ENCODE results near the gene CD1E.

CD1E gene

DNA sequence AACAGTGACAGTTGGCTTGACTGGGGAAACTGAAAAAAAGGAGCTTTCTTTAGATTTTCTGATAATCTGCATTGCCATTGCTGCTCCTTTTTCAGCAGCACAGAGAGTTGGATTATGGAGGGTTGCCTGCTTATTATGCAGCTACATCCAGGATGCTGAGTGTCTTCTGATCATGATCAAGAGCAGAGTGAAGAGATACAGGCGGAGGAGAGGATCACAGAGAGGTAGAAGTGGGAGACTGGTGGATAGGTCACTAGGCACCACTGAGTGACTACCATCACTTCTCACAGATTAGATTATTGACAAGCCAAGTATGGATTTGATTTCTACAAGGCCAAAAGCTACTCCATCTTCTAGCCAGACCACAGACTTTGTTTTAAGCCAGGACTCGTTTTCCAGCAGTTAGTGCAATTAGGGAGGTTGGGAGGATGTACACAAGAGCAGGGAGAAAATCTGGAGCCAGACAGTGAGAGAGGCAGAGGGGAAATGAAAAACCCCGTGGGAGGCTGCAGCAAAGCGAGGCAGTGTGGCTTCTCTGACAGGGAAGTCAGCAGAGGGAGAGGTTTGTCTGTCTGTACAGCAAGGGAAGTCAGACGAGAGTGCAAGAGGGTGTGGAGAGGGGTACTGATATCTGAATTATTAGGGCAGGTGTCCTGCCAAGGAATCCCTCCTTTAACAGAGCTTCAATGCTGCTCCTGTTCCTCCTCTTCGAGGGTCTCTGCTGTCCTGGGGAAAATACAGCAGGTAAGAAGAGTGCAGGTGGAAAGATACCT lies at the start of gene CD1E:
TSS of gene CD1E (plus strand) at position 592 of the 773 bp plus-strand sequence. CDS start at position 687, 95 bp downstream.
- no peak within 1 kb of the TSS for H3K4me3 ChIP-seq (ENCODE audit: low read depth, low read length)
- TF ChIP-seq, protein P1, sequence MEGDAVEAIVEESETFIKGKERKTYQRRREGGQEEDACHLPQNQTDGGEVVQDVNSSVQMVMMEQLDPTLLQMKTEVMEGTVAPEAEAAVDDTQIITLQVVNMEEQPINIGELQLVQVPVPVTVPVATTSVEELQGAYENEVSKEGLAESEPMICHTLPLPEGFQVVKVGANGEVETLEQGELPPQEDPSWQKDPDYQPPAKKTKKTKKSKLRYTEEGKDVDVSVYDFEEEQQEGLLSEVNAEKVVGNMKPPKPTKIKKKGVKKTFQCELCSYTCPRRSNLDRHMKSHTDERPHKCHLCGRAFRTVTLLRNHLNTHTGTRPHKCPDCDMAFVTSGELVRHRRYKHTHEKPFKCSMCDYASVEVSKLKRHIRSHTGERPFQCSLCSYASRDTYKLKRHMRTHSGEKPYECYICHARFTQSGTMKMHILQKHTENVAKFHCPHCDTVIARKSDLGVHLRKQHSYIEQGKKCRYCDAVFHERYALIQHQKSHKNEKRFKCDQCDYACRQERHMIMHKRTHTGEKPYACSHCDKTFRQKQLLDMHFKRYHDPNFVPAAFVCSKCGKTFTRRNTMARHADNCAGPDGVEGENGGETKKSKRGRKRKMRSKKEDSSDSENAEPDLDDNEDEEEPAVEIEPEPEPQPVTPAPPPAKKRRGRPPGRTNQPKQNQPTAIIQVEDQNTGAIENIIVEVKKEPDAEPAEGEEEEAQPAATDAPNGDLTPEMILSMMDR (IDR thresholded peaks at IDR 0.05; ENCODE audit: low read depth, low read length), result no peak

DNA sequence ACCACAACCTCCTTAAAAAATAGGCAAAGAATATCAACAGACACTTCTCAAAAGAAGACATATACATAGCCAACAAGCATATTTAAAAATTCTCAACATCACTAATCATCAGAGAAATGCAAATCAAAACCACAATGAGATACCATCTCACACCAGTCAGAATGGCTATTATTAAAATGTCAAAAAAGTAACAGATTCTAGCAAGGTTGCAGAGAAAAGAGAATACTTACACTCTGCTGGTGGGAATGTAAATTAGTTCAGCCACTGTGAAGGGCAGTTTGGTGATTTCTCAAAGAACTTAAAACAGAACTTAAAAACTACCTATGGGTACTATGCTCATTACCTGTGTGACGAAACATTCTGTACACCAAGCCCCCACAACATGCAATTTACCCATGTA lies 43.1 kb upstream of the CD1E start:
- TF ChIP-seq, protein P1 (IDR thresholded peaks at IDR 0.05; ENCODE audit: low read depth, low read length), result no peak

DNA sequence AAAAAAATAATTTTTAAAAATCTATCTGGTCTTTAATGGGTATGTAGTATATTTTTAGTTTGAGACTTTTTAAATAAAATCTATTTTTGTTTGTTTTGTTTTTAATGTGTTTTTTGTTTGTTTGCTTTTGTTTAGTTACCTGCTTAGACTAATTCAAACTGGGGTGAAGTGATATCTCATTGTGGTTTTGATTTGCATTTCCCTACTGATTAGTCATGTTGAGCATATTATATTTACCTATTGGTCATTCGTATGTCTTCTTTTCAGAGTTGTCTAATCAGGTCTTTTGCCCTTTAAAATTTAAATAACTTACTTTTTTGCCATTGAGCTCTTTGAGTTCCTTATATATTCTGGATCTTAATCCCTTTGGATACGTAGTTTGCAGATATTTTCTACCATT lies 42.6 kb upstream of the CD1E start:
- TF ChIP-seq, protein P1 (IDR thresholded peaks at IDR 0.05; ENCODE audit: low read depth, low read length), result no peak
- H3K4me3 ChIP-seq (ENCODE audit: low read depth, low read length), result no peak overlapping the region

More for the DNA sequence above, 43.1 kb upstream of the CD1E start:
- no peak overlapping the region for H3K4me3 ChIP-seq (ENCODE audit: low read depth, low read length)

DNA sequence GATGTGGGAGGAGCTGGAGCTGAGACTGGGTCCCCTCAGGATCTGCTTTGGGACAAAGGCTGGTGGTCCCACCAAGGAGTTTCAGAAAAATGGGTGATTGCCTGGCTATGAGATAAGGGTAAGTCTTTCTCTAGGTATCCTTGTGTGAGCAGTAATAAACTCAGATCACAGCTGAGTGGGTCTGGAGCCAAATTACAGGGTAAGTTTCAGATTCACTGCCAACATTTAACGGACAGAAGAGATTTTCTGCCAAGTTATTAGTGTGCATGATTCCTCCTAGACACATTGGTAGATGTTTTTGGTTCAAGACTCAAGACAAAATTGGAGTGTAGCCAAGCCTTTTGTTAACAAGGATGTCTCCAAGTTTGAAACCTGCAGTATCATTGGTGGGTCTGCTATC lies 29.8 kb upstream of the CD1E start:
- TF ChIP-seq, protein P1 (IDR thresholded peaks at IDR 0.05; ENCODE audit: low read depth, low read length), result no peak
- no peak overlapping the region for H3K4me3 ChIP-seq (ENCODE audit: low read depth, low read length)

DNA sequence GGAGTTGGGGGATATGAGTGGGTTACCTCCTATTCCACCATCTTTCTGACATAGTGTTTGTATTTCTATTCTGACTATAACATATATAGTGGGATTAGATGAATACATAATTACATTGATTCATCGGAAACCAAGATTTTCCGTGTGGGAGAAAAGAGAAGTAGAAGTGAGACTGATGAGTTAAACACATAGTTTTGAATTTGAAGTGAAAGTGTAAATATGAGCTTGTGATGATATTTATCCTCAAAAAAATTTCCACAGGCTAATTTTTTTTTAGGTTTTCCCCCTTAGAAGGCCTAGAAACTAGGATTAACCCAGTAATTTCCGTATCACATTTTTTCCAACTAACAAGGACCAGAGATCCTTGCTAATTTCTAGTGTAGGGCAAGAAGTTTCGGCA lies 29.3 kb upstream of the CD1E start:
- no peak overlapping the region for H3K4me3 ChIP-seq (ENCODE audit: low read depth, low read length)
- TF ChIP-seq, protein P1 (IDR thresholded peaks at IDR 0.05; ENCODE audit: low read depth, low read length), result no peak

DNA sequence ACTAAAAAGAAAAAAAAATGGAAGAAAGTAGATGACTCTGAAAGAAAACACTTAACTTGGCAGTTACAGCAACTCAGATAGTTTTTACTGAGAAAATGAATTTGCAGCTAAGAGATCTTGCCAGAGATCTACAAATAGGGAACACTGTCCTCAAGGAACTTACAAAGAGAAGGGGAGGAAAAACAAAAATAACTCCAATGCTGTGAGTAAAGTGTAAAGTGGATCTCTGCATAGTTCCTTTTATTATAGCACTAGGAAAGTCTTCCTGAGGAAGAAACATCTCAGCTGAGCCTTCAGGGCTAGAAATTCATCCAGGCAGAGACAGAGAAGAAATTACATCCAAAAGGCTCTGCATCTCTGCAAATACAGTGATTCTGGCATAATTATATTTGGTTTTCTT lies 26.2 kb upstream of the CD1E start:
- TF ChIP-seq, protein P1 (IDR thresholded peaks at IDR 0.05; ENCODE audit: low read depth, low read length), result no peak
- no peak overlapping the region for H3K4me3 ChIP-seq (ENCODE audit: low read depth, low read length)

DNA sequence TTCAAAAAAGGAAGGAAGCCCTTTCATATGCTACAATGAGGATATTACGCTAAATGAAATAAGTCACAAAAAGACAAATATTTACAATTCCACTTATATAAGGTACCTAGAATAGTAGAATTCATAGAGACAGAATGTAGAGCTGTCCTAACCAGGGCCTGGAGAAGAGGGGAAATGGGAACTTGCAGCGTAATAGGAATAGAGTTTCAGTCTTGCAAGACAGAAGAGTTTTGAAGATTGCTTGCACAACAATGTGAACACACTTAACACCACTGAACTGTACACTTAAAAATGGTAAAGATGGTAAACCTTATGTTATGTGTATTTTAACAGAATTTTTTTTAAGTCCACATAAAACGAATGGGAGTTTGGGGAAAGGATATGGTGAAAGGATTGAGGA lies 25.3 kb upstream of the CD1E start:
- TF ChIP-seq, protein P1 (IDR thresholded peaks at IDR 0.05; ENCODE audit: low read depth, low read length), result no peak
- no peak overlapping the region for H3K4me3 ChIP-seq (ENCODE audit: low read depth, low read length)

Measured in WI38 (cell line).